ENCODE data around the gene TGFBRAP1.
A peak's percentile ranks its signal among the peaks of the same experiment; 100 is the strongest.

TGFBRAP1 gene

GRCh38 chr2:105237045-105237765 is 92.3 kb downstream of the TGFBRAP1 start:
- no peak for DNase-seq (ENCODE audit: low read depth)

GRCh38 chr2:105236060-105236424 is 93.5 kb downstream of the TGFBRAP1 start:
- no peak for DNase-seq (ENCODE audit: low read depth)

- peak; percentile 39 for DNase-seq (ENCODE audit: low read depth)
These were observed 94.0 kb downstream of the TGFBRAP1 start for GRCh38 chr2:105235388-105236059.

- DNase-seq (ENCODE audit: low read depth) = no peak
These were observed 98.3 kb downstream of the TGFBRAP1 start for GRCh38 chr2:105231232-105231619.

GRCh38 chr2:105224444-105224843 is 105.1 kb downstream of the TGFBRAP1 start:
- no peak for DNase-seq (ENCODE audit: low read depth)

GRCh38 chr2:105220604-105221003 is 108.9 kb downstream of the TGFBRAP1 start:
- no peak for DNase-seq (ENCODE audit: low read depth)

- DNase-seq (ENCODE audit: low read depth) = no peak
These were observed 113.8 kb downstream of the TGFBRAP1 start for GRCh38 chr2:105215586-105216192.
